ENCODE results near the gene SEMA3E.

GRCh38 chr7:83426325-83426724, 222.6 kb downstream of the SEMA3E start:
- TF ChIP-seq CTCF (conservative IDR thresholded peaks at IDR 0.05; ENCODE audit: low read length), result no peak
- no peak for TF ChIP-seq EZH2phosphoT487 (IDR thresholded peaks at IDR 0.05; ENCODE audit: borderline replicate concordance)
